ENCODE measurements around the gene STX2. TPM values are rescaled to one million over a fixed set of nuclear protein-coding genes. Genes with fewer than 3 reads are reported as not detected.

STX2 gene
- total RNA-seq, 1 donor from 2014 or later = 20.5 TPM

DNA sequence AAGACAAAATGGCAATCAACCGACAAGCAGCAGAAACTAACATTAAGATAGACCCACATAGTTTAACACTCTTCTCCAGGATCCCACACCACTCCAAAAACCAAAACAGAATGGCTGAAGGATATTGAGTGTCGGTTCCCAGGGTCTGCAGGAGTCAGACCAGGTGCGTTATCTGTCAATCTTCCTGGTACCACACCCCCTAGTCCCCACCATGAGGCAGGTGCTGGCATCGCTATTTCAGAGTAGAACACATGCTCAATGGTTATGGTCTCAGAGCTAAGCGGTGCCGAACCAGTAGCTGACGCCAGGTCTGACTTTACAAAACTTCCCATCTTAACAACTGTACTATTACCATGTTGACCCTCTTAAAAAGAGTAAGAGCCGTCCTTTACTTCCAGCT lies 10.2 kb downstream of the STX2 start:
- TF ChIP-seq, protein P1, sequence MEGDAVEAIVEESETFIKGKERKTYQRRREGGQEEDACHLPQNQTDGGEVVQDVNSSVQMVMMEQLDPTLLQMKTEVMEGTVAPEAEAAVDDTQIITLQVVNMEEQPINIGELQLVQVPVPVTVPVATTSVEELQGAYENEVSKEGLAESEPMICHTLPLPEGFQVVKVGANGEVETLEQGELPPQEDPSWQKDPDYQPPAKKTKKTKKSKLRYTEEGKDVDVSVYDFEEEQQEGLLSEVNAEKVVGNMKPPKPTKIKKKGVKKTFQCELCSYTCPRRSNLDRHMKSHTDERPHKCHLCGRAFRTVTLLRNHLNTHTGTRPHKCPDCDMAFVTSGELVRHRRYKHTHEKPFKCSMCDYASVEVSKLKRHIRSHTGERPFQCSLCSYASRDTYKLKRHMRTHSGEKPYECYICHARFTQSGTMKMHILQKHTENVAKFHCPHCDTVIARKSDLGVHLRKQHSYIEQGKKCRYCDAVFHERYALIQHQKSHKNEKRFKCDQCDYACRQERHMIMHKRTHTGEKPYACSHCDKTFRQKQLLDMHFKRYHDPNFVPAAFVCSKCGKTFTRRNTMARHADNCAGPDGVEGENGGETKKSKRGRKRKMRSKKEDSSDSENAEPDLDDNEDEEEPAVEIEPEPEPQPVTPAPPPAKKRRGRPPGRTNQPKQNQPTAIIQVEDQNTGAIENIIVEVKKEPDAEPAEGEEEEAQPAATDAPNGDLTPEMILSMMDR (IDR thresholded peaks at IDR 0.05; ENCODE audit: unreplicated experiment) = no peak
- H3K27ac Mint-ChIP-seq = no peak overlapping the region

DNA sequence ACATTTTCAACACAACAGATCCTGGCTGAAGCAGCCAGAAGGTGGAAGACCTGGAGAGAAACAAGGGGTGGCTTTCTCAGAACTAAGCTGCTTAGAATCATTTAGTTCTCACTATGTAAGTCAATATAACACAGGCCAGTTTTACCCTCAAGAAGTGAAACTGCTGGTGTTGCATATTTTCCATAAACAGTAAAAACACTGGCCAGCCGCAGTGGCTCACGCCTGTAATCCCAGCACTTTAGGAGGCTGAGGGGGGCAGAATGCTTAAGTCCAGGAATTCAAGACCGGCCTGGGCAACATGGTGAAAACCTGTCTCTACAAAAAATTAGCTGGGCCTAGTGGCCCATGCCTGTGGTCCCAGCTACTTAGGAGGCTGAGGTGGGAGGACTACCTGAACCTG lies 11.6 kb downstream of the STX2 start:
- no peak for DNase-seq (ENCODE audit: low spot score, unreplicated experiment)

More for the DNA sequence above, 10.2 kb downstream of the STX2 start:
- peaks cover 3% of the 10 kb centered on the region for H3K27me3 Mint-ChIP-seq
- H3K36me3 Mint-ChIP-seq (ENCODE audit: insufficient read depth) = peaks cover 2% of the 10 kb centered on the region
- DNase-seq (ENCODE audit: low spot score, unreplicated experiment) = no peak
- peaks cover 18% of the 10 kb centered on the region for H3K4me1 Mint-ChIP-seq (ENCODE audit: low read depth)
- no peaks in the 10 kb centered on the region for H3K9me3 Mint-ChIP-seq (ENCODE audit: low read depth)
- no peak overlapping the region for H3K4me3 Mint-ChIP-seq (ENCODE audit: low read depth)

DNA sequence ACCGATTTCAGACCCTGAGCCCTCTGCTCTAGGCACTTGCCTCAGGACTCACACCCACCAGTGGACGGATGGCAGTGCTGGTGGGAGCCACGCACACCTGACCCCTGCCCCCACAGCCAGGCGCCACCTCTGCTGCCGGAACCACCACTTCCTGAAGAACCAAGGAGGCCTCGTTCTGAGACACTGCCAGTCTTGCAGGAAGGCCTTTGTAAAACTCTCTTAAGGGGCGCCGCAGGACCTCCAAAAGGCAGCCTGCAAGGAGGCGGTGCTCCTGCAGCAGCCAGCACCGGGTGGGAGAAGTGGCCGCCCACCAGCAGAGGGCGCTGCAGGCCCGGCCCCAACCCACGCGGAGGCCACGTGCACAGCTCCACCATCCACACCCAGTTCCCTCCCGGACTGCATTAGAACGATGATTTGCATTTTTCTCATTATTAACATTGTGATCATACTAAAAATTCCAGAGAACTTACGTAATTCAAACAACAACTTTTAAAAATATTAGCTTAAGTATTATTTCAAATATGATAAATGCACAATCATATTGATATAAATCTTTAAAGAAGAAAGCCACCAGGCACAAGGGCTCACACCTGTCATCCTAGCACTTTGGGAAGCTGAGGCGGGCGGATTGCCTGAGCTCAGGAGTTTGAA lies 12.8 kb downstream of the STX2 start:
- Mint-ChIP-seq H3K27me3 (no peaks in the 10 kb centered on the region), H3K9me3 (ENCODE audit: low read depth) (no peaks in the 10 kb centered on the region), H3K4me3 (ENCODE audit: low read depth) (no peak overlapping the region), H3K27ac (no peak overlapping the region), H3K4me1 (ENCODE audit: low read depth) (peaks cover 11% of the 10 kb centered on the region), H3K36me3 (ENCODE audit: insufficient read depth) (peaks cover 6% of the 10 kb centered on the region)
- TF ChIP-seq, protein P1 (IDR thresholded peaks at IDR 0.05; ENCODE audit: unreplicated experiment) = peak; percentile 59
- DNase-seq (ENCODE audit: low spot score, unreplicated experiment) = no peak

More for the DNA sequence above, 11.6 kb downstream of the STX2 start:
- peaks cover 2% of the 10 kb centered on the region for H3K36me3 Mint-ChIP-seq (ENCODE audit: insufficient read depth)
- H3K27me3 Mint-ChIP-seq = no peaks in the 10 kb centered on the region
- H3K4me1 Mint-ChIP-seq (ENCODE audit: low read depth) = peaks cover 11% of the 10 kb centered on the region
- H3K4me3 Mint-ChIP-seq (ENCODE audit: low read depth) = no peak overlapping the region
- H3K9me3 Mint-ChIP-seq (ENCODE audit: low read depth) = no peaks in the 10 kb centered on the region
- no peak overlapping the region for H3K27ac Mint-ChIP-seq
- TF ChIP-seq, protein P1 (IDR thresholded peaks at IDR 0.05; ENCODE audit: unreplicated experiment) = no peak

DNA sequence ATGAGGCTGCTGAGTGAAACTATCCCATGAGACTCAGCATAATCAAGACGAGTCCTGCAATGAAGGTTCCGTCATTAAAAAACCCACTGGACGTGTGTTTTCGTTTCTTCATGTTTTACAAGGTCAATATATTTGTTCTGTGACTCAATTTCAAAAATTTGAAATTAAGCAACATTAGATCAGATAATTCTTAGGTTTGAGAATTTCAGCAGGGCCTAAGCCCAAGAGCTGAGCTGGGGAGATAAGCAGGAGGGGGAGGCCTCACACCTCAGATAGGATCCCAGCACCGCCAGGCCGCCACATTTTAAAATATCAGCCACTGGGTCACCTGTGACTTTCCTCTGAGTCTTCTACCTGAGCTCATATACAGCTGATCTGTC lies 13.3 kb downstream of the STX2 start:
- H3K27ac Mint-ChIP-seq = no peak overlapping the region
- peaks cover 8% of the 10 kb centered on the region for H3K36me3 Mint-ChIP-seq (ENCODE audit: insufficient read depth)
- H3K27me3 Mint-ChIP-seq = no peaks in the 10 kb centered on the region
- no peak overlapping the region for H3K4me3 Mint-ChIP-seq (ENCODE audit: low read depth)
- no peaks in the 10 kb centered on the region for H3K9me3 Mint-ChIP-seq (ENCODE audit: low read depth)
- DNase-seq (ENCODE audit: low spot score, unreplicated experiment) = no peak
- H3K4me1 Mint-ChIP-seq (ENCODE audit: low read depth) = peaks cover 7% of the 10 kb centered on the region
- TF ChIP-seq, protein P1 (IDR thresholded peaks at IDR 0.05; ENCODE audit: unreplicated experiment) = no peak

DNA sequence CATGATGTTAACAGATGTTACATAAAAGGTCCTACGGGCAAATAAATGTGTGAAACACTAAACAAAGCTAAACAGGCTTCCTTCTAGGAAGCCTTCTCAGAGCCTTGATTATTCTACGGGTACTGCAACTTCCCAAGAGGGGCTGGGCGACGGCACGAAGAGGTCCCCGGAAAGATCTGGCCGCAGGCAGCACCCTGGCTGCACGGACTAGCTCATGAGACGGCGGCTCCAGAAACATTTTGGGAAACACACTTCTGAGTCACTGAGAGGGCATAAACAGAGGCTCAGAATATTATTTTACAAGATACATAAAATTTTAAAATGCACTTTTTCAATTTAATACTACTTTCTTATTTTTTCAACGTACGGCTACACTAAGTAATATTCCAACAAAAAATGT lies 19.4 kb downstream of the STX2 start:
- Mint-ChIP-seq H3K36me3 (ENCODE audit: insufficient read depth) (peaks cover 9% of the 10 kb centered on the region), H3K9me3 (ENCODE audit: low read depth) (no peaks in the 10 kb centered on the region), H3K4me1 (ENCODE audit: low read depth) (peaks cover 7% of the 10 kb centered on the region), H3K27ac (no peak overlapping the region), H3K27me3 (no peaks in the 10 kb centered on the region), H3K4me3 (ENCODE audit: low read depth) (no peak overlapping the region)
- TF ChIP-seq, protein P1 (IDR thresholded peaks at IDR 0.05; ENCODE audit: unreplicated experiment) = no peak
- no peak for DNase-seq (ENCODE audit: low spot score, unreplicated experiment)

Data from progenitor cell of endocrine pancreas (in vitro differentiated cells).